ENCODE measurements around the gene SEPTIN12.

SEPTIN12 gene

DNA sequence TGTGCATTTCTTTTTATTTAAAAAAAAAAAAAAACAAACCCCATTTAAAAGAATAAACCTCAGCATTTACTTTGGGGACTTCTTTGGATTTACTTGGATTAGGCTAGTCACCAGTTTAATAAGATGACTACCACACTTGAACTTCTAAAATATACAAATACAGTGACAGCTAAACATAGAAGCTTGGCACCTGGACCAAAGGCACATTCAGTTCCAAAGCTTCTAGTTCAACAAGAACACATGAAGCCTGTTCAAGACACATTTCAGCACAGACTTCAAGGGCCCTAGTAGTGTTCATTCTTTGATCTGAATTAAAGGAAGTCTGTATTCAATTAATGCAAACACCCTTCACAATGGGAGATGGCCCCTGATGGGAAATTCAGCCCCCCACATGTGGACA lies 25.9 kb upstream of the SEPTIN12 start:
- DNase-seq (ENCODE audit: low read depth, low spot score): no peak
- TF ChIP-seq, protein P1, sequence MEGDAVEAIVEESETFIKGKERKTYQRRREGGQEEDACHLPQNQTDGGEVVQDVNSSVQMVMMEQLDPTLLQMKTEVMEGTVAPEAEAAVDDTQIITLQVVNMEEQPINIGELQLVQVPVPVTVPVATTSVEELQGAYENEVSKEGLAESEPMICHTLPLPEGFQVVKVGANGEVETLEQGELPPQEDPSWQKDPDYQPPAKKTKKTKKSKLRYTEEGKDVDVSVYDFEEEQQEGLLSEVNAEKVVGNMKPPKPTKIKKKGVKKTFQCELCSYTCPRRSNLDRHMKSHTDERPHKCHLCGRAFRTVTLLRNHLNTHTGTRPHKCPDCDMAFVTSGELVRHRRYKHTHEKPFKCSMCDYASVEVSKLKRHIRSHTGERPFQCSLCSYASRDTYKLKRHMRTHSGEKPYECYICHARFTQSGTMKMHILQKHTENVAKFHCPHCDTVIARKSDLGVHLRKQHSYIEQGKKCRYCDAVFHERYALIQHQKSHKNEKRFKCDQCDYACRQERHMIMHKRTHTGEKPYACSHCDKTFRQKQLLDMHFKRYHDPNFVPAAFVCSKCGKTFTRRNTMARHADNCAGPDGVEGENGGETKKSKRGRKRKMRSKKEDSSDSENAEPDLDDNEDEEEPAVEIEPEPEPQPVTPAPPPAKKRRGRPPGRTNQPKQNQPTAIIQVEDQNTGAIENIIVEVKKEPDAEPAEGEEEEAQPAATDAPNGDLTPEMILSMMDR (IDR thresholded peaks at IDR 0.05; ENCODE audit: low read depth, low read length): no peak
- no peak overlapping the region for H3K4me3 ChIP-seq (ENCODE audit: low read depth, low read length)
- in situ Hi-C loops (cut with HindIII; ENCODE audit: low sequenced_read_pairs): no loop called here

GRCh38 chr16:4813251-4814003 lies 25.3 kb upstream of the SEPTIN12 start:
- TF ChIP-seq, protein P1 (IDR thresholded peaks at IDR 0.05; ENCODE audit: low read depth, low read length): no peak
- no peak for DNase-seq (ENCODE audit: low read depth, low spot score)
- in situ Hi-C loops (cut with HindIII; ENCODE audit: low sequenced_read_pairs): no loop called here
- no peak overlapping the region for H3K4me3 ChIP-seq (ENCODE audit: low read depth, low read length)

DNA sequence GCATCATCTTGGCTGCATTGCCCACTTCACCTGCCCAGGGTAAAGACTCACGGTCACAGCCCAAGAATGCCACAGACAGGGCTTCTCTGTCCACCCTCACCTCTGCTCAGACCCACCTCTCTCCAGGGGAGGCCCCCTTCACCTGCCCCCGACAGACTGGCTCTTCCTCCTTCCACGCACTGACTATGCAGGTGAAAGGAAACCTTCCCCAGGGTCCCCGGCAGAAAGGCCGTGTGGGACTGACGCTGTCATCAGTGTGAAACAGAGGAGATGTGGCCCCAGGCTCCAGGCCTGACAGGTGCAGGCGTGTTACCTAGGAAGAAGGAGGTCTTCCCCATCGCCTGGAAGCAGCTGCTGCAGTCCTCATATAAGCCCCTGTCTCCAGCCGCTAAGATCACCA lies 23.6 kb upstream of the SEPTIN12 start:
- no peak for DNase-seq (ENCODE audit: low read depth, low spot score)
- no peak overlapping the region for H3K4me3 ChIP-seq (ENCODE audit: low read depth, low read length)
- in situ Hi-C loops (cut with HindIII; ENCODE audit: low sequenced_read_pairs): no loop called here
- TF ChIP-seq, protein P1 (IDR thresholded peaks at IDR 0.05; ENCODE audit: low read depth, low read length): no peak

DNA sequence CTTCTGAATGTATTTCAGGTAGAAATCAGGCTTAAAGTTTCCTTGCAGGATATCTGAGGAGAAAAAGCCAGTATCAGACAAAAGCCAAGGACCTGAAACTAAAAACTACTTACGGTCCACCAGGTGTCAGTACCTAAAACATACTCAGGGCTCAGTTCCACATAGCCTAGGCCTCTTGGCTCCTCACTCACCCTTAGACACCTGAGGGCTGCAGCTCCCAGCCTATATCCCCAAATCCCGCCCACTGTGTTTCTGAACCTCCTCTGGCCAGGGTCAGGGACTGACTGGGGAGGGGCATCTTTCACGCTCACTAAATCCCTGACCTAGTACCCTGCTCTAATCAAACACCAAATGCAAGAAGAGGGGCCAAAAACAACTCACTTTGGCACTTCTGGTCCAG lies 23.1 kb upstream of the SEPTIN12 start:
- TF ChIP-seq, protein P1 (IDR thresholded peaks at IDR 0.05; ENCODE audit: low read depth, low read length): no peak
- in situ Hi-C loops (cut with HindIII; ENCODE audit: low sequenced_read_pairs): no loop called here
- no peak for DNase-seq (ENCODE audit: low read depth, low spot score)
- H3K4me3 ChIP-seq (ENCODE audit: low read depth, low read length): no peak overlapping the region

- no peak for DNase-seq (ENCODE audit: low read depth, low spot score)
- in situ Hi-C loops (cut with HindIII; ENCODE audit: low sequenced_read_pairs): no loop called here
- H3K4me3 ChIP-seq (ENCODE audit: low read depth, low read length): no peak overlapping the region
- TF ChIP-seq, protein P1 (IDR thresholded peaks at IDR 0.05; ENCODE audit: low read depth, low read length): no peak
These were observed 18.1 kb upstream of the SEPTIN12 start for GRCh38 chr16:4806280-4806679.

DNA sequence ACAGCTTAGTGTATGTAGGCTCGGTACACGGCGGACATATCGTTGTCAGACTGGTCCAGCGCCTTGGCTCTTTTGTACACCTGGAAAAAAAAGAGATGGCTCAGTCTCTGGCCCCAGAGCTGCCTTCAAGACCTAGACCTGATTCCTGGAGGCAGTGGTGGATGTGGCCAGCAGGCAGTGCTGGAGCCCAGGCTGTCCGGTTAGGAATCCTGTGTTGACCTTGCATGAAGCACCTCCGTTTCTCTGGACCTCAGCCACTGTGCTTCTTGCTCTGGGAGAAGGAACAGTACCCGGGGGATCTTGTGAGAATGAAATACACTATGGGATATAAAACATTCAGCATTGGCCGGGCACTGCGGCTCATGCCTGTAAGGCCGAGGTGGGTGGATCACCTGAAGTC lies 17.1 kb upstream of the SEPTIN12 start:
- H3K4me3 ChIP-seq (ENCODE audit: low read depth, low read length): no peak overlapping the region
- TF ChIP-seq, protein P1 (IDR thresholded peaks at IDR 0.05; ENCODE audit: low read depth, low read length): no peak
- in situ Hi-C loops (cut with HindIII; ENCODE audit: low sequenced_read_pairs): no loop called here
- DNase-seq (ENCODE audit: low read depth, low spot score): no peak

Data from astrocyte of the spinal cord (primary cell).